Measurements from ENCODE around the gene FAM162A.

- TF ChIP-seq POLR2A (IDR thresholded peaks at IDR 0.05) (no peak), CTCF (IDR thresholded peaks at IDR 0.05) (no peak), POLR2AphosphoS5 (IDR thresholded peaks at IDR 0.05) (no peak), EP300 (IDR thresholded peaks at IDR 0.05) (no peak)
Measured at GRCh38 chr3:122395582-122395981, 11.6 kb downstream of the FAM162A start.

Data from gastroesophageal sphincter (tissue), 3 donors.